Keratinocyte (primary cell): Measurements from ENCODE around the gene CFAP68.

Source experiments
- EZH2 ChIP-seq: IDR thresholded peaks from one replicate; pipeline ENCODE4 v1.6.1; 2012; ENCODE audit warnings: inconsistent platforms, mild to moderate bottlenecking, low read length, moderate library complexity
- TF ChIP-seq, protein P1 (sequence below), 3 experiments: IDR thresholded peaks in 1 of 3; conservative IDR thresholded peaks in 1 of 3; optimal IDR thresholded peaks in 1 of 3; 2 replicates in 2 of 3; 3 replicates in 1 of 3; pipeline versions ENCODE3 to v1.5.1; 2011; ENCODE audit warnings: low read length in 3 of 3, mild to moderate bottlenecking in 3 of 3, moderate library complexity in 2 of 3, control low read depth in 1 of 3, inconsistent platforms in 1 of 3; ENCODE audit not compliant: insufficient read depth in 2 of 3; ENCODE audit errors: extremely low read depth in 1 of 3

GRCh38 chr11:111917788-111918187, 38.4 kb downstream of the CFAP68 start:
- TF ChIP-seq, protein P1, sequence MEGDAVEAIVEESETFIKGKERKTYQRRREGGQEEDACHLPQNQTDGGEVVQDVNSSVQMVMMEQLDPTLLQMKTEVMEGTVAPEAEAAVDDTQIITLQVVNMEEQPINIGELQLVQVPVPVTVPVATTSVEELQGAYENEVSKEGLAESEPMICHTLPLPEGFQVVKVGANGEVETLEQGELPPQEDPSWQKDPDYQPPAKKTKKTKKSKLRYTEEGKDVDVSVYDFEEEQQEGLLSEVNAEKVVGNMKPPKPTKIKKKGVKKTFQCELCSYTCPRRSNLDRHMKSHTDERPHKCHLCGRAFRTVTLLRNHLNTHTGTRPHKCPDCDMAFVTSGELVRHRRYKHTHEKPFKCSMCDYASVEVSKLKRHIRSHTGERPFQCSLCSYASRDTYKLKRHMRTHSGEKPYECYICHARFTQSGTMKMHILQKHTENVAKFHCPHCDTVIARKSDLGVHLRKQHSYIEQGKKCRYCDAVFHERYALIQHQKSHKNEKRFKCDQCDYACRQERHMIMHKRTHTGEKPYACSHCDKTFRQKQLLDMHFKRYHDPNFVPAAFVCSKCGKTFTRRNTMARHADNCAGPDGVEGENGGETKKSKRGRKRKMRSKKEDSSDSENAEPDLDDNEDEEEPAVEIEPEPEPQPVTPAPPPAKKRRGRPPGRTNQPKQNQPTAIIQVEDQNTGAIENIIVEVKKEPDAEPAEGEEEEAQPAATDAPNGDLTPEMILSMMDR (optimal IDR thresholded peaks at IDR 0.05 in 1 of 3, IDR thresholded peaks at IDR 0.05 in 1 of 3, conservative IDR thresholded peaks at IDR 0.05 in 1 of 3; ENCODE audit: extremely low read depth in 1 of 3, insufficient read depth in 2 of 3, low read length in 3 of 3), result no peak
- TF ChIP-seq EZH2, result no peak
